T-helper 2 cell treated with Interferon-gamma antibody and Interleukin-4, amounts not matched to agents 5 μg/mL and 100 μg/mL, for 36 hours (primary cell): ENCODE data around the gene C19orf38.
A peak's percentile ranks its signal among the peaks of the same experiment; 100 is the strongest.

Experiments
- DNase-seq: peaks from one replicate; pipeline ENCODE4 v3.0.0; 2021; ENCODE audit warnings: low spot score
- H3K27ac Mint-ChIP-seq: one replicate; pipeline ENCODE4 v1.8.0; 2021; ENCODE audit warnings: mild to moderate bottlenecking, mixed read lengths
- H3K27me3 Mint-ChIP-seq: one replicate; pipeline ENCODE4 v1.8.0; 2021; ENCODE audit warnings: low read depth, mixed read lengths
- H3K36me3 Mint-ChIP-seq: one replicate; pipeline ENCODE4 v1.8.0; 2021; ENCODE audit warnings: low read depth, mixed read lengths
- H3K4me1 Mint-ChIP-seq: one replicate; pipeline ENCODE4 v1.8.0; 2021; ENCODE audit warnings: low read depth, mixed read lengths
- H3K4me3 Mint-ChIP-seq: one replicate; pipeline ENCODE4 v1.8.0; 2022; ENCODE audit warnings: mild to moderate bottlenecking, moderate library complexity, mixed read lengths
- H3K9me3 Mint-ChIP-seq: one replicate; pipeline ENCODE4 v1.8.0; 2021; ENCODE audit warnings: mixed read lengths

Gene C19orf38

DNA sequence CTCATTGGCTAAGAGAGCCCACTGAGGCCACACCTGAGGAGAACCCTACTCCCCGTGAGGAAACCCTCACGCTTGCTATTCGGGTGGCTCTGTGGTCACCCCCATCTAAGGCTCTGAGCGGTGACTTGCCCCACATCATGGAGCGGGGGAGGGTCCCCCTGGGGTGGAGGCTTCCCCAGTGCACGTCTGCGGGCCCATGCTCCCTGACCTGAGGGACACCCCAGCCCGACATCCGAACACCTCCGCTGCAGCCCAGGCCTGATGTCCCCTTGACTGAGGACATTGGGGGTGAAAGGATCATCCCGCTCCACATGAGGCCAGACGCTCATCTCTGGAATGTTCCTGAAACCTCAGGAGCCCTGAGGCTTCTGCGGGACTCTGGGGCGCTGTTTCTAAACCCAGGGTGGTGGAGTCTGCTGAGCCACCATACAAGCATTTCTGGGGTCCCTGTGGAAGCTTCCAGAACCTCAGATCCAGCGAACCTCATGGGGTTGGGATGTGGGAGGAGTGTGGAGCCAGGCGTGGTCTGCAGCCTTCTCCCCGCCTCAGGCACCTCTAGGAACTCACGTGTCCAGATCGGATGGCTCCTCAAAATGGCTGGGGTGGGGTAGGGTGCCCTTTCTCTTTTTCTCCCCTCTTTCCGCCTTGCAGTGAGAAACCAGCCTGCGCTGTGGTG is 32.1 kb upstream of the C19orf38 start:
- Mint-ChIP-seq H3K36me3 (peaks cover 36% of the 10 kb centered on the region), H3K27me3 (no peaks in the 10 kb centered on the region), H3K4me3 (no peak overlapping the region), H3K9me3 (peaks cover 4% of the 10 kb centered on the region), H3K4me1 (peaks cover 10% of the 10 kb centered on the region), H3K27ac (no peak overlapping the region)
- DNase-seq = no peak

DNA sequence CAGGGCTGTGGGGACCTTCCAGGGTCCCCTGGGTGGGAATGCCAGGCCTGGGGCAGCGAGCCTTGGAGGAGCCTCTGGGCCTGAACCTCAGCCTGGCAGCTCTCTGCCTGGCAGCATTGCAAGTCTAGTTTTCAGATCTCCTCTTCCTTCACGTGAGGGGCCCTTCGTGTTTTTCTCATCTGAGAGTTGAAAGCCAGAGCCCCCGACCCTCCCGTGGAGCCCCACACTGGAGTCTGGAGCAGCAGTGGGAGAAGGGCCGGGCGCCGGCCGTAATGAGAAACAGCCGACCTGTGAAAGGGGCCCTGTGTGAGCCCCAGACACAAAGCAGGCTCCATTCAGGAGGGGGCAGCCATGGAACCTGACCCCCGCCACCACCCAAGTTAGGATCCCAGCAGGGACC is 31.5 kb upstream of the C19orf38 start:
- peaks cover 4% of the 10 kb centered on the region for H3K9me3 Mint-ChIP-seq
- H3K27me3 Mint-ChIP-seq = no peaks in the 10 kb centered on the region
- DNase-seq = no peak
- H3K36me3 Mint-ChIP-seq = peaks cover 39% of the 10 kb centered on the region
- H3K27ac Mint-ChIP-seq = no peak overlapping the region
- peaks cover 10% of the 10 kb centered on the region for H3K4me1 Mint-ChIP-seq
- no peak overlapping the region for H3K4me3 Mint-ChIP-seq

DNA sequence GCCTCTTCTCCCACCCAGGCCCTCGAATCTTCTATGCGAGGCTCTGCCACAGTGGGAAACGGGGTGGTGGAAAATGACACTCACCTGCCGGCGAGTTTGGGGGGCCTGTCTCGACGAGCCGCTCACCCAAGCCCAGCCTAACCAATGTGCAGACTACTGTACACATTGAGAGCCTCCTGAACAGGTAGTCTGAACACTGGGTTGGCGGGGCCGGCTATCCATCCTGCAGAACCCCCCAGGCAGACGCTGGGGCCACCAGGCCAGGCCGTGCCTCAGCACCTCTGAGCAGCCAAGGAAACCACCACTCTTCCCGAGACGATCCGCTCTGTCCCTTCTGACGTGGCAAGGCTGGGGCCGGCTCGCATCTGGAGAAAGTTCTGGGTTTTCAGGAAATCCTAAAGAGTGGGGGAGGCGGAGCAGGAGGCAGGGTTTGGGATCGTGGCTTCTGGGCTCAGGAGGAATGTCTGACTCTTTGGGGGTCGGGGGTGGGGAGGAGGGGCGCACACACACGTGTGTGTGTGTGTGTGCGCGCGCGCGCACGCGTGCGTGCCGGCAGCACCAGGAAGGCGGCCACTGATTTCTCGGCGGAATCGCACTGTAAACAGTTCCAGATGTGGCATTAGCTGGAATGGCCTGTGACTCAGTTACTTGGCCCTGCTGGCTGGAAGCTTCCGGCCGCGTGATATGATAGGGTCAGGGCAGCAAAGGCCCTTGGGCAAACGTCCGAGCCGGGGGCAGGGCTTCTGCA is 30.8 kb upstream of the C19orf38 start:
- H3K9me3 Mint-ChIP-seq = peaks cover 4% of the 10 kb centered on the region
- H3K4me1 Mint-ChIP-seq = peaks cover 10% of the 10 kb centered on the region
- H3K4me3 Mint-ChIP-seq = no peak overlapping the region
- no peak for DNase-seq
- H3K27me3 Mint-ChIP-seq = no peaks in the 10 kb centered on the region
- no peak overlapping the region for H3K27ac Mint-ChIP-seq
- H3K36me3 Mint-ChIP-seq = peaks cover 44% of the 10 kb centered on the region

DNA sequence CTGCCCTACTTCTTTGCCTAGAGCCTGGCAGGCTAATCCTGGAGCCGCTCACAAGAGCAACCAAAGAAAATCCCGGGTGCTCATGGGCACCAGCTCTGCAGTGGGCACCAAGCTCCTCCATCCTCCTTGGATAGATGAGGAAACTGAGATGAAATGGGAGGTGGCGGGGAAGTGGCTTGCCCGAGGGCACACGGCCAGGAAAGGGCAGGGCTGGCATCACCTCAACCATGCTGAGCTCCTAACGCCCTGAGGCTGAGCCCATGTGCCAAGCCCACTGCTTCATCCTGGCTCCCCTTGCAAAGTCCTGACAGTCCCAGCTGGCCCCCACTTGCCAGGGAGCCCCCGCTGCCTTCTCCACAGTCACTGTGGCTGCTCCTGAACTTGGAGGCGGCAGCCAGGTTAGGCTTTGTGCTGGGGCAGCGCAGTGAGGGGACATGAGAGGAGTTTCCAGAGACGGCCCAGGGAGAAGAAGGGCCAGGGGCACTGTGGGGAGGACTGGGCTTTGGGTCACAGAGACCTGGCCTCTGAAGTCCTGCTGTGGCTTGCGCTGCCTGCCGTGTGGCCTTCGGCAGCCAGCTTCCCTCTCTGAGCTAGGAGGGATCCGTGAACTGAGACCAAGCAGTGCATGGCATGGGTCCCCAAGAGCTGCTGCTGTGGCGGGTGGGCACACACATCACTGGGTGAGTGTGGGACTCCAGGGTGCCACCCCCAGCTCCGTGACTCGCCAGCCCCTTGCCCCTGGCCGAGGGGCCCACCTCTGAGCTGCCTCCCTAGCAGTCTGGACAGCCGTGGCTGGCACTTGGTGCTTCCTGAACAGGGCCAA is 29.7 kb upstream of the C19orf38 start:
- Mint-ChIP-seq H3K27ac (no peak overlapping the region), H3K4me3 (no peak overlapping the region), H3K27me3 (no peaks in the 10 kb centered on the region), H3K9me3 (peaks cover 4% of the 10 kb centered on the region), H3K36me3 (peaks cover 40% of the 10 kb centered on the region), H3K4me1 (peaks cover 5% of the 10 kb centered on the region)
- no peak for DNase-seq

DNA sequence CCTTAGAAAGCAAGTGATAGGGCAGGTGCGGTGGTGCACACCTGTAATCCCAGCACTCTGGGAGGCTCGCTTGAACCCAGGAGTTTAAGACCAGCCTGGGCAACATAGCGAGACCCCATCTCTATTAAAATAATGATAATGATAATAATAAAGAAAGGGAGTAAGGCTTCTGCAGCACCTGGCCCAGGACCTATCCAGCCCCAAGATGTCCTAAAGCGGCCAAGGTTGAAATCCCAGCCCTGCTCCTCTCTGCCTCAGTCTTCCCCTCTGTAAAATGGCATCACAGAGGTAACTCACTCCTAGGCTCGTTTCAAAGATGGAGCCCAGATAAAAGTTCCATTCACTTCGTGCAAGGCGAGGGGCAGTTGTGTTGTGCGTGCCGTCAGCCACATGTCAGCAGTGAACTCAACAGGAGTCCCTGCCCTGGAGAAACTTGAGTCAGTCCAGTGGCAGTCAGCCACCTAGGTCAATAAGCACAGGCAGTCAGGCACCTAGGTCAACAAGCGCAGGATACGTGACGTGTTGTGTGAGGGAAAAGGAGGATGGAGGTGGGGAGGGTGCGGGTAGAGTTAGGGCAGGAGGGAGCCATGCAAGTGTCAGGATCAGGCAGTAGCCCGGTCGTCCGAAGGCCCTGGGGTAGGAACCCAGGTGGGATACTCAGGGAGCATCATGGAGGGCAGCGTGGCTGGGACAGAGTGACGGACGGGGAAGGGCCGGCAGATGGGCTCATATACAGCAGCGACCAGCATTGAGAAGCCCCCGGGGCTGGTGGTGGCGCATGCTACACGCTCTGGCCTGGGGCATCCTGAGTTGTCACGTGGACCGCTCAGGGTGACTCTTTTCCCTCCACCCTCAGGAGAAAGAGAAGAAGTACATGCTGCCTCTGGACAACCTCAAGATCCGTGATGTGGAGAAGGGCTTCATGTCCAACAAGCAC is 28.8 kb upstream of the C19orf38 start:
- H3K4me1 Mint-ChIP-seq = peaks cover 5% of the 10 kb centered on the region
- no peak for DNase-seq

DNA sequence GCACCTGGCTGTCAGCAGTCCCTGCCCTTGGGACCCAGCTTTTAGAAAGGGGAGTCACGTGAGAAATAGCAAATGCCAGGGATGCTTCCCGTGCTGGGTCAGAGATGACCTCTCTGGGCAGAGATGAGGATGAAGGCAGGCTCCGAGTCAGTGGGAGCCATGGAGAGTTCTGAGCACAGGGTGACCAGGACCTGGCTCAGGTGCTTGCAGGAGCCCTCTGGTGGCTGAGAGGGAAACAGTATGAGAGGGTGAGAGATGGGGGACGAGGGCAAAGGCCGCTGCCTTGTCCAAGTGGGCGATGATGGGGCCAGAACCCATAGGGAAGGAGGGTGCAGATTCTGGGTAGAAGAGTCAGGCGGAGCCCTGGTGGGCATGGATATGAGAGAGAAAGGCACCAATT is 28.0 kb upstream of the C19orf38 start:
- Mint-ChIP-seq H3K4me3 (no peak overlapping the region), H3K36me3 (peaks cover 49% of the 10 kb centered on the region), H3K4me1 (peaks cover 5% of the 10 kb centered on the region), H3K27me3 (no peaks in the 10 kb centered on the region), H3K27ac (peak overlapping the region; percentile 52), H3K9me3 (peaks cover 4% of the 10 kb centered on the region)
- no peak for DNase-seq

More for the DNA sequence above, 28.8 kb upstream of the C19orf38 start:
- Mint-ChIP-seq H3K9me3 (peaks cover 4% of the 10 kb centered on the region), H3K27me3 (no peaks in the 10 kb centered on the region), H3K4me3 (no peak overlapping the region), H3K36me3 (peaks cover 47% of the 10 kb centered on the region), H3K27ac (no peak overlapping the region)

DNA sequence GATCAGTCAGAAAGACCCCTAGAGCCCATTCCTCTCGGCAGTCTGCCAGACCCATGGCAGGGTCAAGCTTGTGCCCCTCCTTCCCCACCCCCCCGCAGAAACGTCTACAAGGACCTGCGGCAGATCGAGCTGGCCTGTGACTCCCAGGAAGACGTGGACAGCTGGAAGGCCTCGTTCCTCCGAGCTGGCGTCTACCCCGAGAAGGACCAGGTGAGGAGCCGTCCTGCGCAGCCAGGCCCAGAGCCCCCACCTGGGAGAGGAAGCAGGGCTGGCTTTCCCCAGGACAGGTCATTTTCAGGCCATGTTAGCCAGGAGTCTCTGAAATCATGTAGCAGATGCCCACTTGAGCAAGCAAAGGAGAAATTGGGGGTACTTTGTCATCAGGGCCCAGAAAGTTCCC is 24.5 kb upstream of the C19orf38 start:
- Mint-ChIP-seq H3K4me1 (peaks cover 5% of the 10 kb centered on the region), H3K27ac (no peak overlapping the region), H3K9me3 (peaks cover 4% of the 10 kb centered on the region), H3K36me3 (peaks cover 59% of the 10 kb centered on the region), H3K27me3 (no peaks in the 10 kb centered on the region), H3K4me3 (no peak overlapping the region)
- DNase-seq = no peak

DNA sequence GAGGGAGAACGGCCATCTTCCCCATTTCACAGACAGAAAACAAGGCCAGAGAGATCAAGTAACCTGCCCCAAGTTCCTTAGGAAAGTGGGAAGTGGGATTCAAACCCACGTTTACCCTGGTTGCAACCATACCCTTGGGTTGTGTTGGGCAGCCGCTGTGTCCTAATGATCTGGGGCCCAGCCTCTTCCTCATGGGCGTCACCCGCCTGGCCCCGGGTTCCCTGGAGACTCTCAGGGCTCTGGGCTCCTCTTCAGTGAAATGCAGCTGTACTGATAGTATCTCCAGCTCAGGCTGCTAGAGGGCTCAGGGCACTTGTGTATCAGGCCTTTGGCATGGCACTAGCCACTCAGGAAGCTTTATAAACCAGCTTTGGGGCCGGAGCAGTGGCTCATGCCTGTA is 22.0 kb upstream of the C19orf38 start:
- Mint-ChIP-seq H3K4me3 (no peak overlapping the region), H3K27me3 (no peaks in the 10 kb centered on the region), H3K36me3 (peaks cover 37% of the 10 kb centered on the region), H3K27ac (no peak overlapping the region), H3K9me3 (no peaks in the 10 kb centered on the region), H3K4me1 (no peaks in the 10 kb centered on the region)
- DNase-seq = no peak

DNA sequence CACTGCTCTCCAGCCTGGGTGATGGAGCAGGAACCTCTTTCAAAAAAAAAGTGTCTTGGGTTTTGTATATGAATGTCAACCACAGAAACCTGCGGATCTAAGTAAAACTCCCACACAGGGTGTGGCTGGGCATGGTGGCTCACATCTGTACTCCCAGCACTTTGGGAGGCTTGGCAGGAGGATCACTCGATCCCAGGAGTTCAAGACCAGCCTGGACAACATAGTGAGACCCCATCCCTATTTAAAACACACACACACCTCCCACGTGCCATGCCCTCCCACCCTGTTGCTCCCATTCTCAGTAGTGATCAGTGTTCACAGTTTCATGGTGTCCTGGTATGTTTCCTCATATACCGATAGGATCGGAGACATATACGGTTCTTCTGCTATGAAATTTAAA is 21.4 kb upstream of the C19orf38 start:
- no peak overlapping the region for H3K4me3 Mint-ChIP-seq
- DNase-seq = no peak
- H3K36me3 Mint-ChIP-seq = peaks cover 34% of the 10 kb centered on the region
- H3K9me3 Mint-ChIP-seq = no peaks in the 10 kb centered on the region
- H3K27me3 Mint-ChIP-seq = no peaks in the 10 kb centered on the region
- H3K27ac Mint-ChIP-seq = no peak overlapping the region
- no peaks in the 10 kb centered on the region for H3K4me1 Mint-ChIP-seq

DNA sequence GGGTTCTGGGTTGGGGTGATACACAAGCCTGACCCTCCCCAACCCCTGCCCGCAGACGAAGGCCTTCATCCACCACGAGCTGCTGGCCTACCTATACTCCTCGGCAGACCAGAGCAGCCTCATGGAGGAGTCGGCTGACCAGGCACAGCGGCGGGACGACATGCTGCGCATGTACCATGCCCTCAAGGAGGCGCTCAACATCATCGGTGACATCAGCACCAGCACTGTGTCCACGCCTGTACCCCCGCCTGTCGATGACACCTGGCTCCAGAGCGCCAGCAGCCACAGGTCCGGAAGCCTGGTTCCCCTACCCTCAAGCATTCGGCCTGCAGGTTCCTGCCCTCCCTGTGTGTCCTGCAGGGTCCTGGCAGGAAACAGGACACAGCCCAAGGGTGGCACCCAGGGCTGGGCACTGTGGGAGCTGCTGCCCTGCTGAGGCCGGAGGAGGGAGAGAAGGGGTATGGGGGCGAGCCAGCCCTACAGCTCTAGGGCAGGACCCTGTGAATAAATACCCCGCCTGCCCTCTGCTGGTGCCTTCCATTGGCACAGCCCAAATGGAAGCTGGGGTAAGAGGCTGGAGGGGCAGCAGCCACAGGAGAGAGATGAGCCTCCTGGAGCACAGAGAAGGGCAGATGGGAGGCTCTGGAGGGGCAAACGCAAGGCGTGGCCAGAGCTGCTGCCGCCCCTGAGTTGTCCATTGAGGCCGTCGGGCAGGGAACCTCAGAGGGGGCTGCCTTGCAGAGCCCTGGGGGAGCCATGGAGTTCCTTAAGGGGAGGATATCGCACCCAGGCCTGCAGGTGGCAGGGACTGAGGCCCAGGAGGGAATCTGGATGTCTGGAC is 19.0 kb upstream of the C19orf38 start:
- no peak for DNase-seq
- Mint-ChIP-seq H3K4me1 (no peaks in the 10 kb centered on the region), H3K27me3 (no peaks in the 10 kb centered on the region), H3K9me3 (no peaks in the 10 kb centered on the region), H3K4me3 (no peak overlapping the region), H3K27ac (no peak overlapping the region), H3K36me3 (peaks cover 29% of the 10 kb centered on the region)

DNA sequence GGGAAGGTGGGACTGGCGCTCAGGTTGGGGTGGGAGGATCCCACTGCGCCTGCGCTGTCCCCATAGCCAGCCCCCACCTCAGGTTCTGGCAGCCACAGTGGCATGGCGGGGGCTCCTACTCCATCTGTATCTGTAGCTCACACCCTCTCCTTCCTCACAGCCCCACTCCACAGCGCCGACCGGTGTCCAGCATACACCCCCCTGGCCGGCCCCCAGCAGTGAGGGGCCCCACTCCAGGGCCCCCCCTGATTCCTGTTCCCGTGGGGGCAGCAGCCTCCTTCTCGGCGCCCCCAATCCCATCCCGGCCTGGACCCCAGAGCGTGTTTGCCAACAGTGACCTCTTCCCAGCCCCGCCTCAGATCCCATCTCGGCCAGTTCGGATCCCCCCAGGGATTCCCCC is 18.2 kb upstream of the C19orf38 start:
- no peak overlapping the region for H3K27ac Mint-ChIP-seq
- DNase-seq = no peak
- H3K36me3 Mint-ChIP-seq = peaks cover 23% of the 10 kb centered on the region
- no peak overlapping the region for H3K4me3 Mint-ChIP-seq
- H3K27me3 Mint-ChIP-seq = no peaks in the 10 kb centered on the region
- H3K4me1 Mint-ChIP-seq = no peaks in the 10 kb centered on the region
- no peaks in the 10 kb centered on the region for H3K9me3 Mint-ChIP-seq

DNA sequence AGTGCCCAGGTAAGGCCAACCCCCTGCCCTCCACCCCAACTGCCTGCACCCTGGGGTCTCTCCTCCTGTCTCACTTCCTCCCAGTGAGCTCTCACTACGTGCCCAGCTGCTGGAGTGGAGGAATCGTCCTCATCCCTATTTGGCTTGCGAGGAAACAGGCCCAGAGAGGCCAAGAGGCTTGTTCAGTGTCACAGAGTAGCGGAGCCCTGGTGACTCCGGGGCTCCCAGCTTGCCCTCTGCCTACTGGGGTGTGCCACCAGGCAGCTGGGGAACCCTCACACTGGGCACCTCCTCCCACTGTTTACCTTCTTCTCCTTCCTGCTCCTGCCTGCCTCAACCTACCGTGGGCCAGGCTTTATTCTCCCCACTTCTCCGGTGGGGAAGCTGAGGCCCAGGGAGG is 17.8 kb upstream of the C19orf38 start:
- H3K36me3 Mint-ChIP-seq = peaks cover 24% of the 10 kb centered on the region
- no peak overlapping the region for H3K4me3 Mint-ChIP-seq
- no peak for DNase-seq
- no peak overlapping the region for H3K27ac Mint-ChIP-seq
- no peaks in the 10 kb centered on the region for H3K9me3 Mint-ChIP-seq
- no peaks in the 10 kb centered on the region for H3K27me3 Mint-ChIP-seq
- H3K4me1 Mint-ChIP-seq = peaks cover under 1% of the 10 kb centered on the region
